ENCODE data around the gene PDLIM5. TPM values are rescaled to one million over a fixed set of nuclear protein-coding genes. Genes with fewer than 3 reads are reported as not detected.

PDLIM5 gene
- total RNA-seq, 1 experiment from 2014 or later = 58.0 TPM

DNA sequence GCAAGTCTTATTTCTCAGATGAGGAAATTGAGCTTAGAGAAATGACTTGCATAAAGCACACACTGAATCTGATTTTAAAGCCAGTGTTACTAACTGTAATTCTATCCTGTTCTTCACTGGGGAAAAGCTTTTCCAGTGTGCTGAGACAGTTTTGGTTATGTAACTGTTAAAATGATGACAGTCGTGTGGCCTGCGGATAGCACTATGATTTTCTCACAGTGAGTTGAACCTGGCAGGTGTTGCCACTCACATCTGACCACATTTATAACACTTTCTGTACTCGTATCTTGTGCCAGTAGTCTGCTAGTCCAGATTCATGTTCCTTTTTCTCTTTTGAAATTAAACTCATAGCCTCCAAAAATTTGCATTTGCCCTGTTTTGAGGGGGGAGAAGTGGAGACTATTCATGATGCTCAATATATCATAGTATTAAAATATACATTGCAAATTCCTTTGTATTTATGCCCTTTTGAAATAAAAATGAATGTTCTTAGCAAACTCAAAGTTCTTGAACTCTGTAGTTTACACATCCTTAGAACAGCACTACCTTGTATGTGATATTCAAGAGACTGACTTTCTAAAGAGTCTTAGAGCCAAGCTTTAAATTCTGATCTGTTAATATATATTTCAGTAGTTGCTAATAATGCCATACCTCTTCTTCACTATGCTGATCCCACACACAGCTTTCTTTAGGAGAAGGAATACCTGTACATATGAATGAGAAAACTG is 132.3 kb downstream of the PDLIM5 start:
- H3K4me1 Mint-ChIP-seq = no peaks in the 10 kb centered on the region
- no peak overlapping the region for H3K4ac ChIP-seq (ENCODE audit: low read depth, low read length)

More for the DNA sequence above, 132.3 kb downstream of the PDLIM5 start:
- no peak overlapping the region for H3K18ac ChIP-seq (ENCODE audit: insufficient read length, low read depth, low read length)
- no peak overlapping the region for H3K27ac ChIP-seq (ENCODE audit: insufficient read length, low read depth, low read length)
- no peak overlapping the region for H2BK15ac ChIP-seq (ENCODE audit: low read depth, low read length)
- H3K79me2 ChIP-seq (ENCODE audit: insufficient read depth, low read length) = no peaks in the 10 kb centered on the region
- H3K23me2 ChIP-seq (ENCODE audit: insufficient read length, low read depth, low read length, poor library complexity, severe bottlenecking) = no peaks in the 10 kb centered on the region
- H3K4me2 ChIP-seq (ENCODE audit: insufficient read depth, insufficient read length, low read length) = no peak overlapping the region
- no peak overlapping the region for H4K8ac ChIP-seq (replicated peaks; ENCODE audit: insufficient read length, low read depth, low read length)
- no peak for DNase-seq
- no peaks in the 10 kb centered on the region for H4K20me1 ChIP-seq (ENCODE audit: control insufficient read depth, insufficient read depth, insufficient read length)
- H2BK20ac ChIP-seq (ENCODE audit: low read depth, low read length, poor library complexity, severe bottlenecking) = no peak overlapping the region
- H3K23ac ChIP-seq (ENCODE audit: insufficient read length, low read depth, low read length) = no peak overlapping the region
- H3K9me3 ChIP-seq (ENCODE audit: control insufficient read depth, low read depth, low read length) = no peaks in the 10 kb centered on the region
- Mint-ChIP-seq H3K36me3 (ENCODE audit: insufficient read depth in 1 of 3, low read depth in 3 of 3) (peaks cover 0 to 6% (median 0%) of the 10 kb centered on the region in 3 experiments; a peak in 2 of 7 replicates), H3K4me3 (no peak overlapping the region), H3K27ac (no peak overlapping the region; a peak in 1 of 7 replicates), H3K27me3 (ENCODE audit: low read depth) (no peaks in the 10 kb centered on the region), H3K9me3 (no peaks in the 10 kb centered on the region)
- no peak overlapping the region for H3K14ac ChIP-seq (ENCODE audit: insufficient read depth, low read length)
- no peak overlapping the region for H2AFZ ChIP-seq (ENCODE audit: low read length)
- no peak overlapping the region for H3K9ac ChIP-seq (ENCODE audit: extremely low read depth, insufficient read length, low read length)
- H4K91ac ChIP-seq (ENCODE audit: insufficient read length, low read depth, low read length) = no peak overlapping the region
- TF ChIP-seq, protein P1, sequence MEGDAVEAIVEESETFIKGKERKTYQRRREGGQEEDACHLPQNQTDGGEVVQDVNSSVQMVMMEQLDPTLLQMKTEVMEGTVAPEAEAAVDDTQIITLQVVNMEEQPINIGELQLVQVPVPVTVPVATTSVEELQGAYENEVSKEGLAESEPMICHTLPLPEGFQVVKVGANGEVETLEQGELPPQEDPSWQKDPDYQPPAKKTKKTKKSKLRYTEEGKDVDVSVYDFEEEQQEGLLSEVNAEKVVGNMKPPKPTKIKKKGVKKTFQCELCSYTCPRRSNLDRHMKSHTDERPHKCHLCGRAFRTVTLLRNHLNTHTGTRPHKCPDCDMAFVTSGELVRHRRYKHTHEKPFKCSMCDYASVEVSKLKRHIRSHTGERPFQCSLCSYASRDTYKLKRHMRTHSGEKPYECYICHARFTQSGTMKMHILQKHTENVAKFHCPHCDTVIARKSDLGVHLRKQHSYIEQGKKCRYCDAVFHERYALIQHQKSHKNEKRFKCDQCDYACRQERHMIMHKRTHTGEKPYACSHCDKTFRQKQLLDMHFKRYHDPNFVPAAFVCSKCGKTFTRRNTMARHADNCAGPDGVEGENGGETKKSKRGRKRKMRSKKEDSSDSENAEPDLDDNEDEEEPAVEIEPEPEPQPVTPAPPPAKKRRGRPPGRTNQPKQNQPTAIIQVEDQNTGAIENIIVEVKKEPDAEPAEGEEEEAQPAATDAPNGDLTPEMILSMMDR (conservative IDR thresholded peaks at IDR 0.05) = no peak
- H2AK5ac ChIP-seq (ENCODE audit: insufficient read length, low read length) = no peak overlapping the region
- no peak overlapping the region for H2BK120ac ChIP-seq (ENCODE audit: low read depth, low read length, poor library complexity, severe bottlenecking)
- H2BK5ac ChIP-seq (ENCODE audit: insufficient read length, low read length) = no peak overlapping the region
- H2BK12ac ChIP-seq (ENCODE audit: insufficient read length, low read depth, low read length) = no peak overlapping the region
- H4K5ac ChIP-seq (ENCODE audit: insufficient read length, low read depth, low read length) = no peak overlapping the region
- no peaks in the 10 kb centered on the region for H3K79me1 ChIP-seq (ENCODE audit: insufficient read depth, low read depth, low read length, poor library complexity, severe bottlenecking)
- H3K56ac ChIP-seq (ENCODE audit: insufficient read length, low read depth, low read length) = no peak overlapping the region
- no peaks in the 10 kb centered on the region for H3K27me3 ChIP-seq (ENCODE audit: insufficient read depth, low read length)
- no peaks in the 10 kb centered on the region for H3K4me1 ChIP-seq (ENCODE audit: insufficient read depth, low read length)
- H3T11ph ChIP-seq (ENCODE audit: low read length) = no peak overlapping the region
- no CpG with 5 or more reads among the region's 3 CpGs for WGBS (ENCODE audit: extremely low coverage, insufficient read length, low lambda C conversion rate)

Data from H9 (cell line).